ENCODE data around the gene NOS1AP.

- TF ChIP-seq FOXM1 (IDR thresholded peaks at IDR 0.05; ENCODE audit: borderline replicate concordance) (no peak), BHLHE40 (IDR thresholded peaks at IDR 0.05; ENCODE audit: borderline replicate concordance) (no peak), SUZ12 (IDR thresholded peaks at IDR 0.05) (no peak), NFRKB (IDR thresholded peaks at IDR 0.05) (no peak), ARNT (IDR thresholded peaks at IDR 0.05) (no peak), SP1 (IDR thresholded peaks at IDR 0.05) (no peak), L3MBTL2 (conservative IDR thresholded peaks at IDR 0.05) (no peak), FOXA1 (IDR thresholded peaks at IDR 0.05) (no peak), CTBP1 (IDR thresholded peaks at IDR 0.05; ENCODE audit: borderline replicate concordance) (no peak), TARDBP (IDR thresholded peaks at IDR 0.05) (no peak), HDGF (IDR thresholded peaks at IDR 0.05; ENCODE audit: borderline replicate concordance) (no peak), FOXK2 (IDR thresholded peaks at IDR 0.05) (no peak), LEF1 (IDR thresholded peaks at IDR 0.05; ENCODE audit: borderline replicate concordance) (no peak)
Measured at GRCh38 chr1:162215902-162216301, 146.4 kb downstream of the NOS1AP start.
